ENCODE results near the gene OR7D4. TPM values are rescaled to one million over a fixed set of nuclear protein-coding genes. Genes with fewer than 3 reads are reported as not detected.

OR7D4 gene
- polyA plus RNA-seq, 2 of the 4 experiments (the other 2 are of a cell fraction), result not detected

- no peak for TF ChIP-seq PBX3 (IDR thresholded peaks at IDR 0.05)
Observed at GRCh38 chr19:9165261-9165660, 54.1 kb downstream of the OR7D4 start (continued).

GRCh38 chr19:9161427-9161826 is 58.0 kb downstream of the OR7D4 start:
- ChIA-PET CTCF (no interaction called here), POLR2A (no interaction called here)
- WGBS (ENCODE audit: missing lambda C conversion rate), result 92% methylated on average over 11 of the region's 12 CpGs
- no peak for DNase-seq (ENCODE audit: low read depth in 1 of 2, low spot score in 1 of 2)
- TF ChIP-seq ELK1 (IDR thresholded peaks at IDR 0.05; ENCODE audit: low read depth, low read length), result no peak
- TF ChIP-seq HOXA7 (CRISPR knock-in tag; IDR thresholded peaks at IDR 0.05), result no peak
- TF ChIP-seq RFX5 (IDR thresholded peaks at IDR 0.05), result no peak
- no peak for TF ChIP-seq HMGXB4 (CRISPR knock-in tag; IDR thresholded peaks at IDR 0.05; ENCODE audit: borderline replicate concordance)
- TF ChIP-seq JUN (IDR thresholded peaks at IDR 0.05), result no peak
- no peak for TF ChIP-seq SREBF2 (IDR thresholded peaks at IDR 0.05)
- H3K4me3 ChIP-seq, result no peak overlapping the region
- H3K27ac ChIP-seq, result no peak overlapping the region
- no peak overlapping the region for H3K4me2 ChIP-seq
- ATAC-seq, result no peak
- FAIRE-seq, result no peak
- no peaks in the 10 kb centered on the region for H3K4me1 ChIP-seq
- H3K9me3 ChIP-seq, result peaks cover 93% of the 10 kb centered on the region

Other genes starting within 250 kb of the OR7D4 start
- 0.23 and 0.67 TPM in 2 replicates for gene MUC16, start 209.2 kb downstream of the OR7D4 start, polyA plus RNA-seq (2011; rRNA removed)
- 0.01 to 0.03 TPM in 2 of 3 replicates, not detected in the other for gene MUC16, start 209.2 kb downstream of the OR7D4 start, polyA plus RNA-seq (2017; fragmentation: RNase III; extraction: RNeasy Plus Mini Kit Qiagen cat#74134 plus additional on column Dnase treatment)
- gene OR1M1, start 132.5 kb downstream of the OR7D4 start, polyA plus RNA-seq (2011; rRNA removed), result not detected in 2 replicates
- gene OR1M1, start 132.5 kb downstream of the OR7D4 start, polyA plus RNA-seq (2017; fragmentation: RNase III; extraction: RNeasy Plus Mini Kit Qiagen cat#74134 plus additional on column Dnase treatment), result not detected in 3 replicates
- not detected in 2 replicates for gene OR7G2, start 112.1 kb downstream of the OR7D4 start, polyA plus RNA-seq (2011; rRNA removed)
- not detected in 3 replicates for gene OR7G2, start 112.1 kb downstream of the OR7D4 start, polyA plus RNA-seq (2017; fragmentation: RNase III; extraction: RNeasy Plus Mini Kit Qiagen cat#74134 plus additional on column Dnase treatment)
- not detected in 2 replicates for gene OR7G1, start 103.8 kb downstream of the OR7D4 start, polyA plus RNA-seq (2011; rRNA removed)
- not detected in 3 replicates for gene OR7G1, start 103.8 kb downstream of the OR7D4 start, polyA plus RNA-seq (2017; fragmentation: RNase III; extraction: RNeasy Plus Mini Kit Qiagen cat#74134 plus additional on column Dnase treatment)
- not detected in 2 replicates for gene OR7G3, start 92.6 kb downstream of the OR7D4 start, polyA plus RNA-seq (2011; rRNA removed)
- gene OR7G3, start 92.6 kb downstream of the OR7D4 start, polyA plus RNA-seq (2017; fragmentation: RNase III; extraction: RNeasy Plus Mini Kit Qiagen cat#74134 plus additional on column Dnase treatment), result not detected in 3 replicates
- gene ZNF317, start 79.2 kb downstream of the OR7D4 start, polyA plus RNA-seq (2011; rRNA removed), result 21.8 and 23.1 TPM in 2 replicates
- 14.7 to 16.3 TPM (median 15.1 TPM) in 3 replicates for gene ZNF317, start 79.2 kb downstream of the OR7D4 start, polyA plus RNA-seq (2017; fragmentation: RNase III; extraction: RNeasy Plus Mini Kit Qiagen cat#74134 plus additional on column Dnase treatment)
- 0.03 TPM in 1 of 2 replicates, not detected in the other for gene OR7D2, start 40.6 kb downstream of the OR7D4 start, polyA plus RNA-seq (2011; rRNA removed)
- gene OR7D2, start 40.6 kb downstream of the OR7D4 start, polyA plus RNA-seq (2017; fragmentation: RNase III; extraction: RNeasy Plus Mini Kit Qiagen cat#74134 plus additional on column Dnase treatment), result not detected in 3 replicates
- gene OR7E24, start 31.3 kb upstream of the OR7D4 start, polyA plus RNA-seq (2011; rRNA removed), result not detected in 2 replicates
- gene OR7E24, start 31.3 kb upstream of the OR7D4 start, polyA plus RNA-seq (2017; fragmentation: RNase III; extraction: RNeasy Plus Mini Kit Qiagen cat#74134 plus additional on column Dnase treatment), result not detected in 3 replicates
- gene ZNF699, start 90.2 kb upstream of the OR7D4 start, polyA plus RNA-seq (2011; rRNA removed), result 1.6 and 2.5 TPM in 2 replicates
- gene ZNF699, start 90.2 kb upstream of the OR7D4 start, polyA plus RNA-seq (2017; fragmentation: RNase III; extraction: RNeasy Plus Mini Kit Qiagen cat#74134 plus additional on column Dnase treatment), result 1.1 to 1.6 TPM (median 1.1 TPM) in 3 replicates
- 14.6 and 16.2 TPM in 2 replicates for gene ZNF559, start 104.6 kb upstream of the OR7D4 start, polyA plus RNA-seq (2011; rRNA removed)
- gene ZNF559, start 104.6 kb upstream of the OR7D4 start, polyA plus RNA-seq (2017; fragmentation: RNase III; extraction: RNeasy Plus Mini Kit Qiagen cat#74134 plus additional on column Dnase treatment), result 4.6 to 5.2 TPM (median 5.0 TPM) in 3 replicates
- 2.6 and 2.7 TPM in 2 replicates for gene ZNF177, start 143.4 kb upstream of the OR7D4 start, polyA plus RNA-seq (2011; rRNA removed)
- gene ZNF177, start 143.4 kb upstream of the OR7D4 start, polyA plus RNA-seq (2017; fragmentation: RNase III; extraction: RNeasy Plus Mini Kit Qiagen cat#74134 plus additional on column Dnase treatment), result 0.46 to 0.72 TPM (median 0.49 TPM) in 3 replicates
- gene ZNF266, start 216.0 kb upstream of the OR7D4 start, polyA plus RNA-seq (2011; rRNA removed), result 11.8 and 12.1 TPM in 2 replicates
- 4.8 to 5.0 TPM (median 4.8 TPM) in 3 replicates for gene ZNF266, start 216.0 kb upstream of the OR7D4 start, polyA plus RNA-seq (2017; fragmentation: RNase III; extraction: RNeasy Plus Mini Kit Qiagen cat#74134 plus additional on column Dnase treatment)